GM12872 (cell line): ENCODE measurements around the gene ELP2.

Experiments
- TF ChIP-seq, protein P1 (sequence below): IDR thresholded peaks from 3 replicates; pipeline ENCODE4 v1.5.1; 2011; ENCODE audit warnings: low read depth, mild to moderate bottlenecking, low read length, moderate library complexity; ENCODE audit not compliant: insufficient read depth

ELP2 gene

GRCh38 chr18:36128530-36128870 is 1.2 kb upstream of the ELP2 start:
- TF ChIP-seq, protein P1, sequence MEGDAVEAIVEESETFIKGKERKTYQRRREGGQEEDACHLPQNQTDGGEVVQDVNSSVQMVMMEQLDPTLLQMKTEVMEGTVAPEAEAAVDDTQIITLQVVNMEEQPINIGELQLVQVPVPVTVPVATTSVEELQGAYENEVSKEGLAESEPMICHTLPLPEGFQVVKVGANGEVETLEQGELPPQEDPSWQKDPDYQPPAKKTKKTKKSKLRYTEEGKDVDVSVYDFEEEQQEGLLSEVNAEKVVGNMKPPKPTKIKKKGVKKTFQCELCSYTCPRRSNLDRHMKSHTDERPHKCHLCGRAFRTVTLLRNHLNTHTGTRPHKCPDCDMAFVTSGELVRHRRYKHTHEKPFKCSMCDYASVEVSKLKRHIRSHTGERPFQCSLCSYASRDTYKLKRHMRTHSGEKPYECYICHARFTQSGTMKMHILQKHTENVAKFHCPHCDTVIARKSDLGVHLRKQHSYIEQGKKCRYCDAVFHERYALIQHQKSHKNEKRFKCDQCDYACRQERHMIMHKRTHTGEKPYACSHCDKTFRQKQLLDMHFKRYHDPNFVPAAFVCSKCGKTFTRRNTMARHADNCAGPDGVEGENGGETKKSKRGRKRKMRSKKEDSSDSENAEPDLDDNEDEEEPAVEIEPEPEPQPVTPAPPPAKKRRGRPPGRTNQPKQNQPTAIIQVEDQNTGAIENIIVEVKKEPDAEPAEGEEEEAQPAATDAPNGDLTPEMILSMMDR: no peak

DNA sequence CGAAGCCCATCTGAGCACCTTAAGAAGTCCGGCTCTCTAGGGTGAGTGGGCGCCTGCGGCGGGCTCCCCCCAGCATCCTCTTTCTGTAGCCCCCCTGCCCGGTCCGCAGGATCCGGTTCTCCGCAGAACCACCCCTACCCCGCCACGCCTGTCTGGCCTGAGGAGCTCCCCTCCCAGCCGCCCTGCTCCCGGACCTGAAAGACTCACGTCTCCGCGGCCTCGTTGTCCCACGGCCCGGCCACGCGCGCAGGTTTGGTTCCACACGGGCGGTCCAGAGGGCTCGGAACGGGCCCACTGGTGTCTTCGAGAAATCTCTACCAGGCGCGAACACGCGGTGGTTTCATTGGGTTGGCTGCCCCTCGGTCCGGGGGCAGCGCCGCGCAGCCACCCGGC is 796 bp upstream of the ELP2 start:
- TF ChIP-seq, protein P1: no peak

GRCh38 chr18:36130039-36130831 is 536 bp downstream of the ELP2 start:
- TF ChIP-seq, protein P1: no peak

- TF ChIP-seq, protein P1: no peak
Measured at GRCh38 chr18:36130883-36131653, 1.4 kb downstream of the ELP2 start.

DNA sequence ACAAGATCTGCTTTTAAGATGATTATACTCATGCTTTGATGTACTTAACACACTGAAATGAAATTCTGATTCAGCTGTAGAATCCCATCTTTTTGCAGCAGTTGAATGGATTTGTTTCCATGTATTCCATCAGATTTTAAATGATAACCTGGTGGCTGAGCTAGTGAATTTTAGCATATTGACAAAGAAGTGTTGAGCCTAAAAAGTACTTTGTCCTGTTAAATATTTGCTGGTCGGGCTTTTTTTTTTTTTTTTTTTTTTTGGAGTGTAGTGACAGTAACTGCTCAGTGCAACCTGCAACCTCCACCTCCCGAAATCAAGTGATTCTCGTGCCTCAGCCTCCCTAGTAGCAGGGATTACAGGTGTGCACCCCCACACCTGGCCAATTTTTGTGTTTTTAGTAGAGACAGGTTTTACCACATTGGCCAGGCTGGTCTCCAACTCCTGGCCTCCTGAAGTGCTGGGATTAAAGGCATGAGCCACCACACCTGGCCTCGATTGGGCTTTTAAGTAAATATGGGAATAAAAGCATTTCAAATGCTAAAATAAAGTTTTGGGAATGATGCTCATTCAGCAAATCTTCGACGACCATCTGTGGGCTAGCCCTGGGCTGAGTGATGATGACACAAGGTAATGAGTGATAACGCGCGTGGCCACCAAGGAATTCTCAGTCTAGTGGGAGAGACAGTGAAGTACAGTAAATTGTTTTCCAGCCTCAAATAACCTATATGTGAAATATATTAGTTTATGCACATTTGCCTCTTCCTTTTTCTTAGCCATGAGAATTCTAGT is 2.2 kb downstream of the ELP2 start:
- TF ChIP-seq, protein P1: no peak

DNA sequence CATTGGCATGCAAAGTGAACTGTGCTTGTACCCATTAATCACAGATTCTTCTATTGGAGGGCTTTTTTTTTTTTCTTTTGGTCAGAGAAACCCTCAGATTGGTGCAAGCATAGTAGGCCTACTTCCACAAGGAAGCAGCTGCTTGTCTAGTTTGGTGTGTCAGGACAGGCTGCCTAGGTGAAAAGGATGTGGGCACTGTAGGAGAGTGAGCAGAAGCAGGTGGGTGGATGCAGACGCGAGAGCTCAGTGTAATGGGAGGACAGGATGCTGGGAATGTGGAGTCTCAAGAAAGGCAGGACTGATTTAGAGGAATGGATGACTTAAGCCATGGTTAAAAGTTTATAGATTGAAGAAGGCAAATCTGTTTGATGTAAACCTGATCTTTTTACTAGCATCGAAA is 3.1 kb downstream of the ELP2 start:
- TF ChIP-seq, protein P1: no peak

- TF ChIP-seq, protein P1: no peak
Measured at GRCh38 chr18:36135264-36135663, 5.6 kb downstream of the ELP2 start.
